ENCODE data around the gene MAST4. TPM values are rescaled to one million over a fixed set of nuclear protein-coding genes. Genes with fewer than 3 reads are reported as not detected.

MAST4 gene
- total and polyA plus RNA-seq, 5 donors: 18.9 to 71.5 (median 52.4) TPM

- Histone ChIP-seq H3K9me3 (ENCODE audit: control insufficient read depth, low read length) (no peaks in the 10 kb centered on the region), H3K27me3 (ENCODE audit: control insufficient read depth, insufficient read depth) (no peaks in the 10 kb centered on the region), H3K27ac (ENCODE audit: low read length) (no peak overlapping the region), H3K4me3 (ENCODE audit: low read length) (no peak overlapping the region), H3K4me1 (ENCODE audit: control insufficient read depth, insufficient read depth, low read length) (peaks cover 4% of the 10 kb centered on the region)
- DNase-seq: no peak
- 89% methylated on average over 2 of the region's 2 CpGs for WGBS
- ATAC-seq: no peak
- intact Hi-C loops (cut with DNase I): loop anchor here in 3 of 4 donors (5.0 to 10.0 kb wide), 2 partner anchors 47 to 50 kb away; no protein-coding TSS in a partner anchor
Observed at GRCh38 chr5:66862020-66862419, 265.8 kb downstream of the MAST4 start.

- Histone ChIP-seq H3K4me1 (ENCODE audit: control insufficient read depth, insufficient read depth, low read length) (peaks cover 4% of the 10 kb centered on the region), H3K27me3 (ENCODE audit: control insufficient read depth, insufficient read depth) (no peaks in the 10 kb centered on the region), H3K27ac (ENCODE audit: low read length) (no peak overlapping the region), H3K9me3 (ENCODE audit: control insufficient read depth, low read length) (no peaks in the 10 kb centered on the region), H3K4me3 (ENCODE audit: low read length) (no peak overlapping the region)
- no peak for ATAC-seq
- intact Hi-C loops (cut with DNase I): loop anchor here in 3 of 4 donors (5.0 to 10.0 kb wide), 2 partner anchors 49 to 51 kb away; no protein-coding TSS in a partner anchor
- 64% methylated on average over 6 of the region's 6 CpGs for WGBS
- DNase-seq: no peak
Observed at GRCh38 chr5:66863243-66864170, 267.3 kb downstream of the MAST4 start.

- 71% methylated on average over 10 of the region's 10 CpGs for WGBS
- Histone ChIP-seq H3K27me3 (ENCODE audit: control insufficient read depth, insufficient read depth) (no peaks in the 10 kb centered on the region), H3K27ac (ENCODE audit: low read length) (no peak overlapping the region), H3K9me3 (ENCODE audit: control insufficient read depth, low read length) (no peaks in the 10 kb centered on the region), H3K4me1 (ENCODE audit: control insufficient read depth, insufficient read depth, low read length) (peaks cover 4% of the 10 kb centered on the region), H3K4me3 (ENCODE audit: low read length) (no peak overlapping the region)
- ATAC-seq: peak; percentile 50 to 63
- peak in 1 of 3 donors; percentile 18 for DNase-seq
- intact Hi-C loops (cut with DNase I): loop anchor here in 3 of 4 donors (5.0 to 10.0 kb wide), 2 partner anchors 50 to 52 kb away; no protein-coding TSS in a partner anchor
Observed at GRCh38 chr5:66864240-66864884, 268.2 kb downstream of the MAST4 start.

- Histone ChIP-seq H3K4me3 (ENCODE audit: low read length) (no peak overlapping the region), H3K9me3 (ENCODE audit: control insufficient read depth, low read length) (no peaks in the 10 kb centered on the region), H3K27ac (ENCODE audit: low read length) (no peak overlapping the region), H3K27me3 (ENCODE audit: control insufficient read depth, insufficient read depth) (no peaks in the 10 kb centered on the region), H3K4me1 (ENCODE audit: control insufficient read depth, insufficient read depth, low read length) (peaks cover 4% of the 10 kb centered on the region)
- 85% methylated on average over 1 of the region's 1 CpG for WGBS
- ATAC-seq: no peak
- intact Hi-C loops (cut with DNase I): loop anchor here in 2 of 4 donors (10.0 kb wide), 1 partner anchor 53 kb away; no protein-coding TSS in a partner anchor
- DNase-seq: no peak
Observed at GRCh38 chr5:66867618-66868322, 271.6 kb downstream of the MAST4 start.

GRCh38 chr5:66869347-66869746 lies 273.2 kb downstream of the MAST4 start:
- 67% methylated on average over 6 of the region's 6 CpGs for WGBS
- no peak for ATAC-seq
- no peak overlapping the region for H3K27ac ChIP-seq (ENCODE audit: low read length)
- no peak overlapping the region for H3K4me3 ChIP-seq (ENCODE audit: low read length)
- DNase-seq: no peak
- H3K4me1 ChIP-seq (ENCODE audit: control insufficient read depth, insufficient read depth, low read length): no peaks in the 10 kb centered on the region
- no peaks in the 10 kb centered on the region for H3K27me3 ChIP-seq (ENCODE audit: control insufficient read depth, insufficient read depth)
- H3K9me3 ChIP-seq (ENCODE audit: control insufficient read depth, low read length): no peaks in the 10 kb centered on the region
- intact Hi-C loops (cut with DNase I): loop anchor here in 2 of 4 donors (10.0 kb wide), 1 partner anchor 55 kb away; no protein-coding TSS in a partner anchor

- ATAC-seq (no peak), DNase-seq (no peak)
- intact Hi-C loops (cut with DNase I): no loop called here
- H3K4me3 ChIP-seq (ENCODE audit: low read length): no peak overlapping the region
- H3K9me3 ChIP-seq (ENCODE audit: control insufficient read depth, low read length): no peaks in the 10 kb centered on the region
- no peak overlapping the region for H3K27ac ChIP-seq (ENCODE audit: low read length)
- no peaks in the 10 kb centered on the region for H3K27me3 ChIP-seq (ENCODE audit: control insufficient read depth, insufficient read depth)
- no peaks in the 10 kb centered on the region for H3K4me1 ChIP-seq (ENCODE audit: control insufficient read depth, insufficient read depth, low read length)
- WGBS: 95% methylated on average over 10 of the region's 10 CpGs
Observed at GRCh38 chr5:66870708-66871107, 274.5 kb downstream of the MAST4 start.

- Histone ChIP-seq H3K9me3 (ENCODE audit: control insufficient read depth, low read length) (no peaks in the 10 kb centered on the region), H3K27ac (ENCODE audit: low read length) (no peak overlapping the region), H3K27me3 (ENCODE audit: control insufficient read depth, insufficient read depth) (no peaks in the 10 kb centered on the region), H3K4me3 (ENCODE audit: low read length) (no peak overlapping the region), H3K4me1 (ENCODE audit: control insufficient read depth, insufficient read depth, low read length) (no peaks in the 10 kb centered on the region)
- no peak for ATAC-seq
- intact Hi-C loops (cut with DNase I): no loop called here
- 72% methylated on average over 5 of the region's 5 CpGs for WGBS
- DNase-seq: no peak
Observed at GRCh38 chr5:66871651-66872050, 275.5 kb downstream of the MAST4 start.

GRCh38 chr5:66872736-66873331 lies 276.6 kb downstream of the MAST4 start:
- intact Hi-C loops (cut with DNase I): no loop called here
- Histone ChIP-seq H3K27ac (ENCODE audit: low read length) (no peak overlapping the region), H3K9me3 (ENCODE audit: control insufficient read depth, low read length) (no peaks in the 10 kb centered on the region), H3K4me3 (ENCODE audit: low read length) (no peak overlapping the region), H3K4me1 (ENCODE audit: control insufficient read depth, insufficient read depth, low read length) (no peaks in the 10 kb centered on the region), H3K27me3 (ENCODE audit: control insufficient read depth, insufficient read depth) (no peaks in the 10 kb centered on the region)
- 92% methylated on average over 6 of the region's 6 CpGs for WGBS
- ATAC-seq (no peak), DNase-seq (no peak)

GRCh38 chr5:66874004-66874403 lies 277.8 kb downstream of the MAST4 start:
- Histone ChIP-seq H3K4me3 (ENCODE audit: low read length) (no peak overlapping the region), H3K9me3 (ENCODE audit: control insufficient read depth, low read length) (no peaks in the 10 kb centered on the region), H3K27me3 (ENCODE audit: control insufficient read depth, insufficient read depth) (no peaks in the 10 kb centered on the region), H3K4me1 (ENCODE audit: control insufficient read depth, insufficient read depth, low read length) (no peaks in the 10 kb centered on the region), H3K27ac (ENCODE audit: low read length) (no peak overlapping the region)
- DNase-seq: no peak
- intact Hi-C loops (cut with DNase I): no loop called here
- 89% methylated on average over 3 of the region's 3 CpGs for WGBS
- ATAC-seq: no peak

- H3K27ac ChIP-seq (ENCODE audit: low read length): no peak overlapping the region
- intact Hi-C loops (cut with DNase I): no loop called here
- ATAC-seq: no peak
- no peaks in the 10 kb centered on the region for H3K27me3 ChIP-seq (ENCODE audit: control insufficient read depth, insufficient read depth)
- H3K9me3 ChIP-seq (ENCODE audit: control insufficient read depth, low read length): no peaks in the 10 kb centered on the region
- no peak overlapping the region for H3K4me3 ChIP-seq (ENCODE audit: low read length)
- DNase-seq: no peak
- no peaks in the 10 kb centered on the region for H3K4me1 ChIP-seq (ENCODE audit: control insufficient read depth, insufficient read depth, low read length)
Observed at GRCh38 chr5:66875315-66875714, 279.1 kb downstream of the MAST4 start.

All from right cardiac atrium (tissue), 5 donors.